H9 (cell line): ENCODE measurements around the gene TCEA3. TPM values are rescaled to one million over a fixed set of nuclear protein-coding genes. Genes with fewer than 3 reads are reported as not detected.

Experiments used
- DNase-seq: peaks from one replicate; pipeline ENCODE4 v3.0.0-alpha.2; 2017
- H2AFZ ChIP-seq: one replicate; pipeline ENCODE4 v1.6.1; 2013; ENCODE audit warnings: mild to moderate bottlenecking, low read length, control low read depth, moderate library complexity
- H2AK5ac ChIP-seq: 2 replicates; pipeline ENCODE4 v1.6.1; 2013; ENCODE audit warnings: low read length, control low read depth, mixed read lengths; ENCODE audit not compliant: insufficient read length
- H2BK120ac ChIP-seq: one replicate; pipeline ENCODE4 v1.6.1; 2013; ENCODE audit warnings: low read depth, mild to moderate bottlenecking, low read length, control low read depth, inconsistent platforms; ENCODE audit not compliant: poor library complexity, severe bottlenecking
- H2BK12ac ChIP-seq: 2 replicates; pipeline ENCODE4 v1.6.1; 2013; ENCODE audit warnings: low read length, control low read depth, mixed read lengths, low read depth; ENCODE audit not compliant: insufficient read length
- H2BK15ac ChIP-seq: 2 replicates; pipeline ENCODE4 v1.6.1; 2013; ENCODE audit warnings: low read depth, low read length, control low read depth
- H2BK20ac ChIP-seq: one replicate; pipeline ENCODE4 v1.6.1; 2013; ENCODE audit warnings: low read depth, mild to moderate bottlenecking, low read length, control low read depth, inconsistent platforms; ENCODE audit not compliant: poor library complexity, severe bottlenecking
- H2BK5ac ChIP-seq: 2 replicates; pipeline ENCODE4 v1.6.1; 2013; ENCODE audit warnings: low read length, control low read depth, mixed read lengths; ENCODE audit not compliant: insufficient read length
- H3K14ac ChIP-seq: 2 replicates; pipeline ENCODE4 v1.6.1; 2013; ENCODE audit warnings: low read length, control low read depth; ENCODE audit not compliant: insufficient read depth
- H3K18ac ChIP-seq: 2 replicates; pipeline ENCODE4 v1.6.1; 2013; ENCODE audit warnings: low read depth, mild to moderate bottlenecking, mixed read lengths, low read length, control low read depth; ENCODE audit not compliant: insufficient read length
- H3K23ac ChIP-seq: 2 replicates; pipeline ENCODE4 v1.6.1; 2013; ENCODE audit warnings: low read length, control low read depth, mixed read lengths, low read depth; ENCODE audit not compliant: insufficient read length
- H3K23me2 ChIP-seq: 2 replicates; pipeline ENCODE4 v1.6.1; 2013; ENCODE audit warnings: low read depth, mild to moderate bottlenecking, mixed read lengths, low read length, control low read depth; ENCODE audit not compliant: insufficient read length, poor library complexity, severe bottlenecking
- H3K27ac ChIP-seq: 2 replicates; pipeline ENCODE4 v1.5.1; 2013; ENCODE audit warnings: low read length, control low read depth, mixed read lengths, low read depth; ENCODE audit not compliant: insufficient read length
- H3K27me3 ChIP-seq: 2 replicates; pipeline ENCODE4 v1.6.1; 2013; ENCODE audit warnings: low read length, control low read depth, inconsistent platforms; ENCODE audit not compliant: insufficient read depth
- H3K4ac ChIP-seq: 2 replicates; pipeline ENCODE4 v1.6.1; 2013; ENCODE audit warnings: low read depth, mild to moderate bottlenecking, control low read depth, inconsistent platforms, low read length, moderate library complexity
- H3K4me1 ChIP-seq: 2 replicates; pipeline ENCODE4 v1.6.1; 2013; ENCODE audit warnings: low read length, control low read depth, inconsistent platforms; ENCODE audit not compliant: insufficient read depth
- H3K4me2 ChIP-seq: 2 replicates; pipeline ENCODE4 v1.6.1; 2013; ENCODE audit warnings: low read length, control low read depth, mixed read lengths; ENCODE audit not compliant: insufficient read length, insufficient read depth
- H3K56ac ChIP-seq: 2 replicates; pipeline ENCODE4 v1.6.1; 2013; ENCODE audit warnings: low read depth, mild to moderate bottlenecking, mixed read lengths, low read length, control low read depth; ENCODE audit not compliant: insufficient read length
- H3K79me1 ChIP-seq: 2 replicates; pipeline ENCODE4 v1.6.1; 2013; ENCODE audit warnings: low read depth, mild to moderate bottlenecking, moderate library complexity, low read length, control low read depth, inconsistent platforms; ENCODE audit not compliant: insufficient read depth, poor library complexity, severe bottlenecking
- H3K79me2 ChIP-seq: 2 replicates; pipeline ENCODE4 v1.6.1; 2013; ENCODE audit warnings: low read length, control low read depth, inconsistent platforms; ENCODE audit not compliant: insufficient read depth
- H3K9ac ChIP-seq: 2 replicates; pipeline ENCODE4 v1.6.1; 2013; ENCODE audit warnings: low read length, control low read depth, mixed read lengths; ENCODE audit not compliant: insufficient read length; ENCODE audit errors: extremely low read depth
- H3K9me3 ChIP-seq: one replicate; pipeline ENCODE4 v1.6.1; 2013; ENCODE audit warnings: low read depth, low read length, inconsistent platforms; ENCODE audit not compliant: control insufficient read depth
- H3T11ph ChIP-seq: one replicate; pipeline ENCODE4 v1.6.1; 2013; ENCODE audit warnings: mild to moderate bottlenecking, low read length, control low read depth, inconsistent platforms
- H4K20me1 ChIP-seq: one replicate; pipeline ENCODE4 v1.6.1; 2013; ENCODE audit not compliant: control insufficient read depth, insufficient read length, insufficient read depth
- H4K5ac ChIP-seq: 2 replicates; pipeline ENCODE4 v1.6.1; 2013; ENCODE audit warnings: low read depth, mild to moderate bottlenecking, mixed read lengths, low read length, control low read depth; ENCODE audit not compliant: insufficient read length
- H4K8ac ChIP-seq: replicated peaks from 2 replicates; pipeline ENCODE4 v1.6.1; 2013; ENCODE audit warnings: low read length, control low read depth, mixed read lengths, low read depth; ENCODE audit not compliant: insufficient read length
- H4K91ac ChIP-seq: 2 replicates; pipeline ENCODE4 v1.6.1; 2013; ENCODE audit warnings: low read depth, mild to moderate bottlenecking, moderate library complexity, mixed read lengths, low read length, control low read depth; ENCODE audit not compliant: insufficient read length
- H3K27ac Mint-ChIP-seq, 3 experiments: 2 replicates in 2 of 3; 3 replicates in 1 of 3; pipeline ENCODE4 v1.8.0; 2020 to 2021; ENCODE audit warnings: mixed read lengths in 3 of 3, mild to moderate bottlenecking in 1 of 3, moderate library complexity in 1 of 3
- H3K27me3 Mint-ChIP-seq: 2 replicates; pipeline ENCODE4 v1.8.0; 2021; ENCODE audit warnings: low read depth, mild to moderate bottlenecking, moderate library complexity, mixed read lengths
- H3K36me3 Mint-ChIP-seq, 3 experiments: 2 replicates in 2 of 3; 3 replicates in 1 of 3; pipeline ENCODE4 v1.8.0; 2020 to 2021; ENCODE audit warnings: low read depth in 3 of 3, mixed read lengths in 3 of 3; ENCODE audit not compliant: insufficient read depth in 1 of 3
- H3K4me1 Mint-ChIP-seq, 2 experiments: 2 replicates each; pipeline ENCODE4 v1.8.0; 2020; ENCODE audit warnings: mixed read lengths in 2 of 2
- H3K4me3 Mint-ChIP-seq, 2 experiments: 2 replicates in 1 of 2; 3 replicates in 1 of 2; pipeline ENCODE4 v1.8.0; 2020 to 2021; ENCODE audit warnings: mild to moderate bottlenecking in 2 of 2, mixed read lengths in 2 of 2, moderate library complexity in 1 of 2
- H3K9me3 Mint-ChIP-seq, 2 experiments: 2 replicates in 1 of 2; 3 replicates in 1 of 2; pipeline ENCODE4 v1.8.0; 2020; ENCODE audit warnings: mild to moderate bottlenecking in 2 of 2, mixed read lengths in 2 of 2, moderate library complexity in 1 of 2
- CTCF ChIP-seq: fragments of 200-600 bp; sonication (generic); conservative IDR thresholded peaks from 3 replicates; pipeline ENCODE4 v1.8.0; 2021; ENCODE audit warnings: antibody characterized with exemption, mild to moderate bottlenecking
- WGBS: extraction: QIAGEN DNeasy Blood & Tissue Kit; methylation state at CpG from one replicate; pipeline ENCODE4 v1.1.7; 2013; ENCODE audit warnings: missing lambda C conversion rate, low lambda C conversion rate, mixed read lengths; ENCODE audit not compliant: insufficient read length; ENCODE audit errors: extremely low coverage; 5-methylcytosine and 5-hydroxymethylcytosine counted together
- total RNA-seq: library from RNA; stranded (reverse); gene quantifications from 2 replicates; pipeline ENCODE4 v1.2.1, GENCODE V29; 2021

The TCEA3 gene
- total RNA-seq, 1 experiment from 2014 or later, result 0.37 TPM

GRCh38 chr1:23444104-23444533, 19.6 kb upstream of the TCEA3 start:
- no peak for TF ChIP-seq CTCF
- H4K8ac ChIP-seq, result no peak overlapping the region
- no peaks in the 10 kb centered on the region for H3K4me1 ChIP-seq
- no peak overlapping the region for H2BK15ac ChIP-seq
- no peak overlapping the region for H3K4me3 Mint-ChIP-seq
- no peaks in the 10 kb centered on the region for H3K9me3 ChIP-seq
- H2BK120ac ChIP-seq, result no peak overlapping the region
- WGBS, result no CpG with 5 or more reads among the region's 4 CpGs
- no peak overlapping the region for H2BK5ac ChIP-seq
- no peak overlapping the region for H4K5ac ChIP-seq
- H2BK20ac ChIP-seq, result no peak overlapping the region
- H3K79me2 ChIP-seq, result no peaks in the 10 kb centered on the region
- no peak overlapping the region for H3K18ac ChIP-seq
- H3T11ph ChIP-seq, result no peak overlapping the region
- H2BK12ac ChIP-seq, result no peak overlapping the region
- H3K4ac ChIP-seq, result no peak overlapping the region
- no peak overlapping the region for H2AFZ ChIP-seq
- H3K79me1 ChIP-seq, result no peaks in the 10 kb centered on the region
- no peaks in the 10 kb centered on the region for H3K4me1 Mint-ChIP-seq
- H4K91ac ChIP-seq, result no peak overlapping the region
- H3K23ac ChIP-seq, result no peak overlapping the region
- no peak overlapping the region for H3K14ac ChIP-seq
- H3K27me3 Mint-ChIP-seq, result no peaks in the 10 kb centered on the region; the same call in 1 of the 2 replicates
- peaks cover 7 to 24% (median 9%) of the 10 kb centered on the region in 3 experiments; a peak in 5 of 7 replicates for H3K36me3 Mint-ChIP-seq
- H3K27me3 ChIP-seq, result no peaks in the 10 kb centered on the region
- H2AK5ac ChIP-seq, result no peak overlapping the region
- H3K9ac ChIP-seq, result no peak overlapping the region
- H3K56ac ChIP-seq, result no peak overlapping the region
- no peaks in the 10 kb centered on the region for H3K9me3 Mint-ChIP-seq
- no peak for DNase-seq
- no peaks in the 10 kb centered on the region for H4K20me1 ChIP-seq
- no peaks in the 10 kb centered on the region for H3K23me2 ChIP-seq
- no peak overlapping the region for H3K27ac Mint-ChIP-seq
- H3K4me2 ChIP-seq, result no peak overlapping the region
- no peak overlapping the region for H3K27ac ChIP-seq
